Neuronal stem cell (in vitro differentiated cells): ENCODE measurements around the gene MEF2B.

Experiments used
- DNase-seq: peaks from one replicate; pipeline ENCODE4 v3.0.0-alpha.2; 2013; ENCODE audit warnings: low spot score
- H2AFZ ChIP-seq: one replicate; pipeline ENCODE4 v1.6.1; 2013; ENCODE audit warnings: mild to moderate bottlenecking, low read length, inconsistent platforms
- H2AK5ac ChIP-seq: 2 replicates; pipeline ENCODE4 v1.6.1; 2013; ENCODE audit warnings: low read depth, mild to moderate bottlenecking, inconsistent platforms, low read length, moderate library complexity, mixed read lengths
- H2BK120ac ChIP-seq: 2 replicates; pipeline ENCODE4 v1.6.1; 2013; ENCODE audit warnings: low read depth, mild to moderate bottlenecking, inconsistent platforms, low read length, moderate library complexity, mixed read lengths
- H2BK12ac ChIP-seq: one replicate; pipeline ENCODE4 v1.6.1; 2013; ENCODE audit warnings: low read length, inconsistent platforms
- H2BK15ac ChIP-seq: 2 replicates; pipeline ENCODE4 v1.6.1; 2013; ENCODE audit warnings: mild to moderate bottlenecking, low read length, inconsistent platforms, mixed read lengths
- H2BK5ac ChIP-seq: one replicate; pipeline ENCODE4 v1.6.1; 2013; ENCODE audit warnings: inconsistent platforms, mild to moderate bottlenecking, low read length, moderate library complexity
- H3K14ac ChIP-seq: one replicate; pipeline ENCODE4 v1.6.1; 2013; ENCODE audit warnings: low read length, inconsistent platforms
- H3K18ac ChIP-seq: 2 replicates; pipeline ENCODE4 v1.6.1; 2013; ENCODE audit warnings: low read length, inconsistent platforms
- H3K23ac ChIP-seq: 2 replicates; pipeline ENCODE4 v1.6.1; 2013; ENCODE audit warnings: low read depth, mild to moderate bottlenecking, mixed read lengths, low read length, inconsistent platforms; ENCODE audit not compliant: poor library complexity
- H3K27ac ChIP-seq: replicated peaks from 3 replicates; pipeline ENCODE4 v1.5.1; 2013; ENCODE audit warnings: low read length, inconsistent platforms
- H3K27me3 ChIP-seq, 3 experiments: 2 replicates each; pipeline ENCODE4 v1.6.1; 2013; ENCODE audit warnings: low read length in 3 of 3, mild to moderate bottlenecking in 2 of 3, inconsistent platforms in 1 of 3, low read depth in 1 of 3, mixed read lengths in 1 of 3, moderate library complexity in 1 of 3; ENCODE audit not compliant: control insufficient read depth in 3 of 3, insufficient read depth in 3 of 3
- H3K36me3 ChIP-seq, 2 donors: replicated peaks in 1 of 2; 2 replicates each; pipeline ENCODE4 v1.6.1; 2013; ENCODE audit warnings: low read length in 2 of 2; ENCODE audit not compliant: control insufficient read depth in 2 of 2, insufficient read depth in 2 of 2
- H3K4ac ChIP-seq: 2 replicates; pipeline ENCODE4 v1.6.1; 2013; ENCODE audit warnings: inconsistent platforms, mild to moderate bottlenecking, low read length, moderate library complexity
- H3K4me1 ChIP-seq, 2 donors: 1 replicate in 1 of 2; 2 replicates in 1 of 2; pipeline ENCODE4 v1.6.1; 2013; ENCODE audit warnings: low read length in 2 of 2, low read depth in 1 of 2; ENCODE audit not compliant: control insufficient read depth in 2 of 2, insufficient read depth in 1 of 2
- H3K4me2 ChIP-seq: one replicate; pipeline ENCODE4 v1.6.1; 2013; ENCODE audit warnings: mild to moderate bottlenecking, low read length, inconsistent platforms; ENCODE audit not compliant: insufficient read depth, poor library complexity, severe bottlenecking
- H3K4me3 ChIP-seq, 2 donors: 2 replicates each; pipeline ENCODE4 v1.5.1; 2013; ENCODE audit warnings: low read length in 2 of 2, mild to moderate bottlenecking in 2 of 2, inconsistent platforms in 1 of 2, moderate library complexity in 1 of 2
- H3K79me1 ChIP-seq: one replicate; pipeline ENCODE4 v1.6.1; 2013; ENCODE audit warnings: low read depth, mild to moderate bottlenecking, inconsistent platforms, low read length, moderate library complexity
- H3K9ac ChIP-seq: one replicate; pipeline ENCODE4 v1.6.1; 2013; ENCODE audit warnings: mild to moderate bottlenecking, low read depth, low read length, inconsistent platforms; ENCODE audit not compliant: poor library complexity
- H3K9me3 ChIP-seq, 2 donors: replicated peaks in 1 of 2; 2 replicates each; pipeline versions ENCODE3 to v1.6.1; 2013; ENCODE audit warnings: low read length in 2 of 2, mild to moderate bottlenecking in 2 of 2, inconsistent platforms in 1 of 2, low read depth in 1 of 2, mixed read lengths in 1 of 2, moderate library complexity in 1 of 2; ENCODE audit not compliant: control insufficient read depth in 2 of 2, insufficient read depth in 1 of 2
- H4K8ac ChIP-seq: one replicate; pipeline ENCODE4 v1.6.1; 2013; ENCODE audit warnings: low read depth, mild to moderate bottlenecking, inconsistent platforms, low read length, moderate library complexity
- H4K91ac ChIP-seq: one replicate; pipeline ENCODE4 v1.6.1; 2013; ENCODE audit warnings: low read length, low read depth, mild to moderate bottlenecking, inconsistent platforms; ENCODE audit not compliant: poor library complexity
- WGBS, 2 donors: extraction: QIAGEN DNeasy Blood & Tissue Kit; methylation state at CpG; one replicate each; pipeline ENCODE4 v1.1.7; 2013; ENCODE audit warnings: missing lambda C conversion rate in 2 of 2, mixed read lengths in 1 of 2; ENCODE audit not compliant: insufficient read length in 2 of 2, insufficient replicate concordance in 1 of 2; ENCODE audit errors: extremely low coverage in 2 of 2; 5-methylcytosine and 5-hydroxymethylcytosine counted together

Gene MEF2B

GRCh38 chr19:19214892-19215291 is 44.8 kb upstream of the MEF2B start:
- H3K4me2 ChIP-seq: no peak overlapping the region
- no peak overlapping the region for H3K18ac ChIP-seq
- H3K23ac ChIP-seq: no peak overlapping the region
- no peak overlapping the region for H4K91ac ChIP-seq
- DNase-seq: peak; percentile 82
- no peak overlapping the region for H2AFZ ChIP-seq
- no peak overlapping the region for H3K4ac ChIP-seq
- no peak overlapping the region for H2AK5ac ChIP-seq
- H2BK12ac ChIP-seq: no peak overlapping the region
- no peak overlapping the region for H2BK15ac ChIP-seq
- H4K8ac ChIP-seq: no peak overlapping the region
- H3K27me3 ChIP-seq: peaks cover 0 to 32% (median 0%) of the 10 kb centered on the region in 3 experiments
- H3K9ac ChIP-seq: no peak overlapping the region
- no CpG with 5 or more reads among the region's 8 CpGs for WGBS, 2 donors
- peaks cover 10 to 23% of the 10 kb centered on the region in 2 donors for H3K4me1 ChIP-seq
- H3K79me1 ChIP-seq: no peaks in the 10 kb centered on the region
- H3K9me3 ChIP-seq: peaks cover 0 to 6% of the 10 kb centered on the region in 2 donors
- H3K27ac ChIP-seq: no peak overlapping the region
- H3K4me3 ChIP-seq: no peak overlapping the region
- H2BK120ac ChIP-seq: no peak overlapping the region
- no peak overlapping the region for H3K14ac ChIP-seq
- H2BK5ac ChIP-seq: no peak overlapping the region
- peaks cover 0 to 21% of the 10 kb centered on the region in 2 donors for H3K36me3 ChIP-seq

GRCh38 chr19:19214159-19214490 is 44.1 kb upstream of the MEF2B start:
- Histone ChIP-seq H3K4me3 (peak overlapping the region; percentile 22 to 52), H3K27me3 (peaks cover 0 to 32% (median 0%) of the 10 kb centered on the region in 3 experiments), H3K18ac (no peak overlapping the region), H2BK12ac (no peak overlapping the region), H3K14ac (peak overlapping the region; percentile 32), H3K4me2 (no peak overlapping the region), H3K36me3 (peaks cover 0 to 18% of the 10 kb centered on the region in 2 donors), H4K8ac (no peak overlapping the region), H3K9ac (peak overlapping the region; percentile 7), H3K79me1 (no peaks in the 10 kb centered on the region), H2BK5ac (no peak overlapping the region), H4K91ac (no peak overlapping the region), H3K23ac (peak overlapping the region; percentile 21), H2BK120ac (no peak overlapping the region), H2AK5ac (no peak overlapping the region), H3K4ac (no peak overlapping the region), H2BK15ac (no peak overlapping the region), H3K4me1 (peaks cover 10 to 23% of the 10 kb centered on the region in 2 donors), H3K9me3 (peaks cover 0 to 6% of the 10 kb centered on the region in 2 donors), H2AFZ (no peak overlapping the region), H3K27ac (no peak overlapping the region)
- 100% methylated on average over 1 of the region's 5 CpGs; no CpG with 5 or more reads in 1 of the 2 donors for WGBS, 2 donors
- DNase-seq: no peak

DNA sequence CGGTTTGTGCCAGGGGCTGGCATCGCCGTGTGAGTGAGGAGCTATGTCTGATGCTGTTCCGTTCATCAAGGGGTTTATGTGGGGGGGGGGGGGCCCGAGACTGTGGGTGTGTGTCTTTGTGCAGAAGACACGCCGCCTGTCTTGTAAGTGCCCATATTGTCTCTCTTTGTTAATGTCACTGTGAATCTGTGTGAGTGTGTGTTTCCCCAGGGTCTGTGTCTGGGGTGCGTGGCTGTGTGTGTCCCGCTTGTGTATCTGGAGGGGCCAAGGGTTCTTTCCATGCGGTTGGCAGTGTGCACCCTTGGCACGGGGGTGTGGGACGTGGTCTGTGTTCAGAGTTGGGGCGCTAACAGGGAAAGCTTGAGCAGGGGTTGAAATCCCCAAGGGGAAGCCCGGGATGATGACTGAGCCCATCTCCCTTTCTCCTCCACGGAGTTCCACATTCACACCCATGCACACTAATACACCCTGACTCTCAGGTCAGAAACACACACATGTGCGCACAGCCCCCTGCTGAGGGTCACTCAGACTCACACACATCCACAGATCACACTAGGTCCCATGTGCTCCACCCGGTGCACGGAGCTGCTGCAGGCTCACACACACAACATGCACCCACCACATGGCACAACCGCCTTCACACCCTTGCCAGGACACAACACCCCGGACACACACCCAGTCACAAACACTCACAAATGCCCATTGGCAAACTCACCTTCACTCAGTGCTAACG is 43.5 kb upstream of the MEF2B start:
- no peak overlapping the region for H4K91ac ChIP-seq
- peaks cover 0 to 32% (median 0%) of the 10 kb centered on the region in 3 experiments for H3K27me3 ChIP-seq
- H3K4me2 ChIP-seq: no peak overlapping the region
- no peak for DNase-seq
- no peak overlapping the region for H2BK15ac ChIP-seq
- H3K27ac ChIP-seq: no peak overlapping the region
- H4K8ac ChIP-seq: no peak overlapping the region
- peaks cover 0 to 6% of the 10 kb centered on the region in 2 donors for H3K9me3 ChIP-seq
- whole genome bisulfite sequencing, 2 donors: no CpG with 5 or more reads among the region's 21 CpGs
- peak overlapping the region; percentile 7 for H3K9ac ChIP-seq
- no peak overlapping the region for H2BK12ac ChIP-seq
- no peak overlapping the region for H2AFZ ChIP-seq
- H3K18ac ChIP-seq: no peak overlapping the region
- no peaks in the 10 kb centered on the region for H3K79me1 ChIP-seq
- H2BK5ac ChIP-seq: no peak overlapping the region
- peak overlapping the region; percentile 22 to 52 for H3K4me3 ChIP-seq
- peaks cover 0 to 12% of the 10 kb centered on the region in 2 donors for H3K36me3 ChIP-seq
- peaks cover 10 to 23% of the 10 kb centered on the region in 2 donors for H3K4me1 ChIP-seq
- no peak overlapping the region for H2AK5ac ChIP-seq
- peak overlapping the region; percentile 21 for H3K23ac ChIP-seq
- no peak overlapping the region for H2BK120ac ChIP-seq
- H3K4ac ChIP-seq: no peak overlapping the region
- peak overlapping the region; percentile 32 for H3K14ac ChIP-seq

DNA sequence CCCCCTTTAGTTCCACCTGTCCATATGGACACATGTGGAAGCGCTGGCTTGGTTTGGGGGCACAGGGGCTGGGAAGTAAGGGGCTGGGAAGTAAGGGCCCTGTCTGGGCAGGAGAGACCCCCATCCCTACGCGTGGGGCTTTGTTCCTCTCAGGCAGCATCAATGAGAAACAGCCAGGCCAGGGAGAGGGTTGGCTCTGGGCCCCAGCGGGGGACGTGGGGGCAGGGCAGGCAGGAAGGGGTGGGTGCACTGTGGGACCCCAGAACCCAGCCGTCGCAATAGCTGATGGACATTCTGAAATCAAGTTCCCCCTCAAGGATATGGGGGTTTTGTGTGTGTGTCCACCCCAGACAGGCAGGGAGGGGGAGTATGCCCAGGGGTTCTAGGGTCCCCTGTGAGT is 42.9 kb upstream of the MEF2B start:
- Histone ChIP-seq H3K23ac (peak overlapping the region; percentile 25), H3K4me2 (no peak overlapping the region), H3K9ac (no peak overlapping the region), H2BK12ac (no peak overlapping the region), H3K9me3 (peaks cover 0 to 6% of the 10 kb centered on the region in 2 donors), H2BK5ac (no peak overlapping the region), H3K4ac (no peak overlapping the region), H2AK5ac (no peak overlapping the region), H3K27me3 (peaks cover 0 to 32% (median 0%) of the 10 kb centered on the region in 3 experiments), H2AFZ (peak overlapping the region; percentile 88), H3K18ac (no peak overlapping the region), H3K36me3 (peaks cover 0 to 11% of the 10 kb centered on the region in 2 donors), H3K14ac (no peak overlapping the region), H2BK15ac (no peak overlapping the region), H3K79me1 (no peaks in the 10 kb centered on the region), H4K91ac (no peak overlapping the region), H3K4me3 (peak overlapping the region in 1 of 2 donors; percentile 52), H3K27ac (no peak overlapping the region), H3K4me1 (peaks cover 11 to 23% of the 10 kb centered on the region in 2 donors), H4K8ac (no peak overlapping the region), H2BK120ac (no peak overlapping the region)
- WGBS, 2 donors: no CpG with 5 or more reads among the region's 7 CpGs
- DNase-seq: no peak
